ENCODE measurements around the gene MSH6.

The MSH6 gene

GRCh38 chr2:47819834-47820233 is 36.9 kb downstream of the MSH6 start:
- no peak for TF ChIP-seq CTCF (conservative IDR thresholded peaks at IDR 0.05; ENCODE audit: low read depth)
- peak; percentile 36 for DNase-seq (ENCODE audit: low spot score)
- H3K27ac ChIP-seq, result no peak overlapping the region
- ChIA-PET POLR2A (ENCODE audit: low non-redundant PET) (no interaction called here), CTCF (no interaction called here)

- ChIA-PET POLR2A (ENCODE audit: low non-redundant PET) (no interaction called here), CTCF (no interaction called here)
- no peak for TF ChIP-seq CTCF (conservative IDR thresholded peaks at IDR 0.05; ENCODE audit: low read depth)
- H3K27ac ChIP-seq, result no peak overlapping the region
- DNase-seq (ENCODE audit: low spot score), result no peak
Observed at GRCh38 chr2:47822518-47822917, 39.6 kb downstream of the MSH6 start.

GRCh38 chr2:47833516-47833968 is 50.6 kb downstream of the MSH6 start:
- no peak for TF ChIP-seq CTCF (conservative IDR thresholded peaks at IDR 0.05; ENCODE audit: low read depth)
- ChIA-PET POLR2A (ENCODE audit: low non-redundant PET) (no interaction called here), CTCF (no interaction called here)
- no peak for DNase-seq (ENCODE audit: low spot score)
- no peak overlapping the region for H3K27ac ChIP-seq

- ChIA-PET POLR2A (ENCODE audit: low non-redundant PET) (no interaction called here), CTCF (interaction anchor here (0.6 kb wide), 1 partner anchor 14 kb away, joined by 3 read pairs; no protein-coding TSS in a partner anchor)
- no peak for DNase-seq (ENCODE audit: low spot score)
- TF ChIP-seq CTCF (conservative IDR thresholded peaks at IDR 0.05; ENCODE audit: low read depth), result no peak
- H3K27ac ChIP-seq, result no peak overlapping the region
Observed at GRCh38 chr2:47838249-47838648, 55.3 kb downstream of the MSH6 start.

GRCh38 chr2:47838686-47839085 is 55.7 kb downstream of the MSH6 start:
- no peak for TF ChIP-seq CTCF (conservative IDR thresholded peaks at IDR 0.05; ENCODE audit: low read depth)
- H3K27ac ChIP-seq, result no peak overlapping the region
- POLR2A ChIA-PET (ENCODE audit: low non-redundant PET), result no interaction called here
- CTCF ChIA-PET, result no interaction called here
- DNase-seq (ENCODE audit: low spot score), result no peak

GRCh38 chr2:47842846-47843245 is 59.9 kb downstream of the MSH6 start:
- ChIA-PET POLR2A (ENCODE audit: low non-redundant PET) (interaction anchor here (0.5 kb wide), 1 partner anchor 167 kb away, joined by 5 read pairs; no protein-coding TSS in a partner anchor), CTCF (interaction anchor here (0.6 kb wide), 2 partner anchors 33 to 60 kb away, joined by 3 to 4 read pairs; partner anchors contain the start of gene MSH6)
- no peak overlapping the region for H3K27ac ChIP-seq
- no peak for DNase-seq (ENCODE audit: low spot score)
- TF ChIP-seq CTCF (conservative IDR thresholded peaks at IDR 0.05; ENCODE audit: low read depth), result no peak
